ENCODE data around the gene CALHM4.

- TF ChIP-seq GATA2 (IDR thresholded peaks at IDR 0.05; ENCODE audit: low read depth, low read length) (no peak), GATA3 (IDR thresholded peaks at IDR 0.05; ENCODE audit: low read depth, low read length) (no peak)
Measured at GRCh38 chr6:116579143-116579542, 25.6 kb downstream of the CALHM4 start.
